ENCODE measurements around the gene STARD13.
A peak's percentile ranks its signal among the peaks of the same experiment; 100 is the strongest.

STARD13 gene

GRCh38 chr13:33205804-33206221 is 79.7 kb downstream of the STARD13 start:
- no peak for TF ChIP-seq RAD21 (IDR thresholded peaks at IDR 0.05; ENCODE audit: low read depth)
- peak; percentile 54 for TF ChIP-seq TEAD4 (IDR thresholded peaks at IDR 0.05)

GRCh38 chr13:33205224-33205623 is 80.3 kb downstream of the STARD13 start:
- TF ChIP-seq TEAD4 (IDR thresholded peaks at IDR 0.05), result no peak
- no peak for TF ChIP-seq RAD21 (IDR thresholded peaks at IDR 0.05; ENCODE audit: low read depth)
- no peak for TF ChIP-seq EGR1 (IDR thresholded peaks at IDR 0.05)
- TF ChIP-seq EP300 (IDR thresholded peaks at IDR 0.05; ENCODE audit: borderline replicate concordance), result no peak
- no peak for TF ChIP-seq MAX (IDR thresholded peaks at IDR 0.05)
- TF ChIP-seq CREB1 (IDR thresholded peaks at IDR 0.05; ENCODE audit: low read depth), result no peak
- TF ChIP-seq ZBTB7A (IDR thresholded peaks at IDR 0.05; ENCODE audit: low read depth), result no peak
- no peak for TF ChIP-seq CEBPB (IDR thresholded peaks at IDR 0.05)
- TF ChIP-seq FOXM1 (IDR thresholded peaks at IDR 0.05; ENCODE audit: borderline replicate concordance, low read depth), result no peak
- TF ChIP-seq TCF12 (IDR thresholded peaks at IDR 0.05; ENCODE audit: low read depth), result no peak

- no peak for TF ChIP-seq EP300 (IDR thresholded peaks at IDR 0.05; ENCODE audit: borderline replicate concordance)
- TF ChIP-seq ZBTB7A (IDR thresholded peaks at IDR 0.05; ENCODE audit: low read depth), result no peak
- TF ChIP-seq EGR1 (IDR thresholded peaks at IDR 0.05), result no peak
- TF ChIP-seq TEAD4 (IDR thresholded peaks at IDR 0.05), result no peak
- TF ChIP-seq TCF12 (IDR thresholded peaks at IDR 0.05; ENCODE audit: low read depth), result no peak
- TF ChIP-seq REST (IDR thresholded peaks at IDR 0.05; ENCODE audit: low read depth), result no peak
- TF ChIP-seq CEBPB (IDR thresholded peaks at IDR 0.05), result no peak
- TF ChIP-seq MAX (IDR thresholded peaks at IDR 0.05), result no peak
- no peak for TF ChIP-seq YY1 (IDR thresholded peaks at IDR 0.05; ENCODE audit: low read depth)
- no peak for TF ChIP-seq TAF1 (IDR thresholded peaks at IDR 0.05; ENCODE audit: low read depth)
- no peak for TF ChIP-seq RAD21 (IDR thresholded peaks at IDR 0.05; ENCODE audit: low read depth)
- no peak for TF ChIP-seq USF1 (IDR thresholded peaks at IDR 0.05)
- TF ChIP-seq NFIC (IDR thresholded peaks at IDR 0.05), result no peak
- TF ChIP-seq CREB1 (IDR thresholded peaks at IDR 0.05; ENCODE audit: low read depth), result no peak
- TF ChIP-seq FOXM1 (IDR thresholded peaks at IDR 0.05; ENCODE audit: borderline replicate concordance, low read depth), result no peak
Observed at GRCh38 chr13:33204130-33204927, 81.2 kb downstream of the STARD13 start.

- TF ChIP-seq TCF12 (IDR thresholded peaks at IDR 0.05; ENCODE audit: low read depth) (no peak), EP300 (IDR thresholded peaks at IDR 0.05; ENCODE audit: borderline replicate concordance) (no peak), MAX (IDR thresholded peaks at IDR 0.05) (no peak), REST (IDR thresholded peaks at IDR 0.05; ENCODE audit: low read depth) (no peak), FOXM1 (IDR thresholded peaks at IDR 0.05; ENCODE audit: borderline replicate concordance, low read depth) (no peak), YY1 (IDR thresholded peaks at IDR 0.05; ENCODE audit: low read depth) (no peak), CREB1 (IDR thresholded peaks at IDR 0.05; ENCODE audit: low read depth) (no peak), USF1 (IDR thresholded peaks at IDR 0.05) (no peak), CEBPB (IDR thresholded peaks at IDR 0.05) (no peak), NFIC (IDR thresholded peaks at IDR 0.05) (no peak), TAF1 (IDR thresholded peaks at IDR 0.05; ENCODE audit: low read depth) (no peak), TEAD4 (IDR thresholded peaks at IDR 0.05) (no peak), RAD21 (IDR thresholded peaks at IDR 0.05; ENCODE audit: low read depth) (no peak)
Observed at GRCh38 chr13:33202644-33203169, 82.8 kb downstream of the STARD13 start.

GRCh38 chr13:33201659-33202058 is 83.9 kb downstream of the STARD13 start:
- TF ChIP-seq USF1 (IDR thresholded peaks at IDR 0.05), result no peak
- TF ChIP-seq NFIC (IDR thresholded peaks at IDR 0.05), result no peak
- TF ChIP-seq CEBPB (IDR thresholded peaks at IDR 0.05), result no peak
- no peak for TF ChIP-seq RAD21 (IDR thresholded peaks at IDR 0.05; ENCODE audit: low read depth)
- no peak for TF ChIP-seq EGR1 (IDR thresholded peaks at IDR 0.05)
- no peak for TF ChIP-seq FOXM1 (IDR thresholded peaks at IDR 0.05; ENCODE audit: borderline replicate concordance, low read depth)
- no peak for TF ChIP-seq EP300 (IDR thresholded peaks at IDR 0.05; ENCODE audit: borderline replicate concordance)
- TF ChIP-seq CREB1 (IDR thresholded peaks at IDR 0.05; ENCODE audit: low read depth), result no peak
- no peak for TF ChIP-seq YY1 (IDR thresholded peaks at IDR 0.05; ENCODE audit: low read depth)
- no peak for TF ChIP-seq TAF1 (IDR thresholded peaks at IDR 0.05; ENCODE audit: low read depth)
- TF ChIP-seq TCF12 (IDR thresholded peaks at IDR 0.05; ENCODE audit: low read depth), result no peak
- TF ChIP-seq ZBTB7A (IDR thresholded peaks at IDR 0.05; ENCODE audit: low read depth), result no peak
- TF ChIP-seq TEAD4 (IDR thresholded peaks at IDR 0.05), result no peak

Measured in Ishikawa (cell line).